Common myeloid progenitor, CD34-positive (primary cell): ENCODE data around the gene ZBED1.

Source experiments
- CTCF ChIA-PET: fragments of 350-600 bp; sonication (Branson Sonifier 250); formaldehyde crosslinking; loops from one replicate; lab custom pipeline; 2021; ENCODE audit warnings: antibody characterized with exemption; lab: Charles Lee
- POLR2A ChIA-PET: fragments of 350-600 bp; sonication (Branson Sonifier 250); formaldehyde crosslinking; loops from one replicate; lab custom pipeline; 2021; ENCODE audit warnings: antibody characterized with exemption; lab: Charles Lee
- DNase-seq, 3 donors: peaks; one replicate each; pipeline versions ENCODE4 v3.0.0 to v3.0.0-alpha.2; 2013
- H3K27ac ChIP-seq, 2 experiments: 1 replicate in 1 of 2; 2 replicates in 1 of 2; pipeline ENCODE4 v1.7.0; 2013; ENCODE audit warnings: inconsistent platforms in 2 of 2, low read length in 2 of 2, mild to moderate bottlenecking in 2 of 2, low read depth in 1 of 2, moderate library complexity in 1 of 2; ENCODE audit not compliant: severe bottlenecking in 2 of 2, insufficient read depth in 1 of 2, poor library complexity in 1 of 2
- H3K27me3 ChIP-seq, 5 experiments: replicated peaks in 2 of 5; 1 replicate in 3 of 5; 2 replicates in 2 of 5; pipeline versions ENCODE4 v1.6.1 to v1.7.0; 2013; ENCODE audit warnings: low read length in 4 of 5, mild to moderate bottlenecking in 2 of 5, moderate library complexity in 2 of 5, inconsistent platforms in 1 of 5; ENCODE audit not compliant: insufficient read depth in 5 of 5, control insufficient read depth in 4 of 5
- H3K36me3 ChIP-seq, 4 experiments: 1 replicate in 2 of 4; 2 replicates in 2 of 4; pipeline versions ENCODE4 v1.6.1 to v1.7.0; 2013; ENCODE audit warnings: low read length in 3 of 4, control low read depth in 1 of 4, mild to moderate bottlenecking in 1 of 4; ENCODE audit not compliant: control insufficient read depth in 4 of 4, insufficient read depth in 4 of 4
- H3K4me1 ChIP-seq, 4 experiments: 1 replicate in 3 of 4; 2 replicates in 1 of 4; pipeline versions ENCODE4 v1.6.1 to v1.7.1; 2013; ENCODE audit warnings: low read length in 3 of 4, mild to moderate bottlenecking in 3 of 4, control low read depth in 1 of 4, inconsistent platforms in 1 of 4, moderate library complexity in 1 of 4; ENCODE audit not compliant: control insufficient read depth in 4 of 4, insufficient read depth in 4 of 4; ENCODE audit errors: control extremely low read depth in 1 of 4
- H3K4me3 ChIP-seq, 7 experiments: 1 replicate in 4 of 7; 2 replicates in 3 of 7; pipeline versions ENCODE4 v1.5.1 to v1.7.0; 2013; ENCODE audit warnings: mild to moderate bottlenecking in 7 of 7, low read length in 6 of 7, moderate library complexity in 6 of 7, inconsistent platforms in 2 of 7, low read depth in 2 of 7, control low read depth in 1 of 7; ENCODE audit not compliant: insufficient read depth in 4 of 7, control insufficient read depth in 1 of 7; ENCODE audit errors: extremely low read depth in 1 of 7
- H3K9me3 ChIP-seq, 5 experiments: 1 replicate in 4 of 5; 2 replicates in 1 of 5; pipeline versions ENCODE4 v1.6.1 to v1.7.1; 2013; ENCODE audit warnings: low read length in 4 of 5, mild to moderate bottlenecking in 2 of 5, inconsistent platforms in 1 of 5, low read depth in 1 of 5, moderate library complexity in 1 of 5; ENCODE audit not compliant: control insufficient read depth in 4 of 5, insufficient read depth in 2 of 5; ENCODE audit errors: control extremely low read depth in 1 of 5
- WGBS: methylation state at CpG from one replicate; pipeline ENCODE4 v1.1.5; 2013; ENCODE audit not compliant: insufficient coverage; 5-methylcytosine and 5-hydroxymethylcytosine counted together

ZBED1 gene

GRCh38 chrX:2487366-2487765 lies 13.4 kb downstream of the ZBED1 start:
- H3K36me3 ChIP-seq: peaks cover 21 to 70% (median 47%) of the 10 kb centered on the region in 4 experiments

GRCh38 chrX:2486476-2487133 lies 14.2 kb downstream of the ZBED1 start:
- peaks cover 21 to 66% (median 44%) of the 10 kb centered on the region in 4 experiments for H3K36me3 ChIP-seq
- H3K27ac ChIP-seq: no peak overlapping the region
- H3K4me3 ChIP-seq: no peak overlapping the region
- H3K9me3 ChIP-seq: no peaks in the 10 kb centered on the region
- DNase-seq: no peak
- no peaks in the 10 kb centered on the region for H3K27me3 ChIP-seq
- WGBS: 96% methylated on average over 29 of the region's 29 CpGs
- H3K4me1 ChIP-seq: no peaks in the 10 kb centered on the region
- ChIA-PET POLR2A (no interaction called here), CTCF (no interaction called here)

More at GRCh38 chrX:2487366-2487765, 13.4 kb downstream of the ZBED1 start:
- Histone ChIP-seq H3K9me3 (no peaks in the 10 kb centered on the region), H3K27me3 (no peaks in the 10 kb centered on the region), H3K27ac (no peak overlapping the region), H3K4me1 (no peaks in the 10 kb centered on the region), H3K4me3 (no peak overlapping the region)
- DNase-seq: no peak
- CTCF ChIA-PET: no interaction called here
- POLR2A ChIA-PET: no interaction called here
- WGBS: 98% methylated on average over 13 of the region's 16 CpGs

DNA sequence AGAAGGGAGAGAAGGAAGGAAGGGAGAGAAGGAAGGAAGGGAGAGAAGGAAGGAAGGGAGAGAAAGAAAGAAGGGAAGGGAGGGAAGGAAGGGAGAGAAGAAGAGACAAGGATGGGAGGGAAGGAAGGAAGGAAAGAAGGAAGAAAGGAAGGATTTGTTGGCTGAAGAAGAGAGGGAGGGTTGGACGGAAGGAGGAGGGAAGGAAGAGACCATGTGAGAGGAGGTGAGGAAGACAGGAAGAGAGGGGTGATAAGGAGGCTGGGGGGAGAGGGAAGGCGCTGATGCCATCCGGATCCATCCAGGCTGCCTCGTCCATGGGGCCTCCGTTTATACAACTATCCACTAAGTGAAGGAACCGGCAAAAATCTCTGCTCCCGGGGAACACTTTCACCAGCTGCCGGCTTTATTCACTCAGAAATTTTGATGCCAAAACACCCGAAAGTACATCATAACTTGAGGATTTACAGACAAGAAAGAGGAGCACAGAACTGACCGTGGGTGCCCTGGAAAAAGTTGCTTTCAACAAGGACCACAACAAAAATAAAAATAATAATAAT lies 14.9 kb downstream of the ZBED1 start:
- H3K36me3 ChIP-seq: peaks cover 16 to 62% (median 43%) of the 10 kb centered on the region in 4 experiments
- CTCF ChIA-PET: no interaction called here
- no peak for DNase-seq
- H3K27ac ChIP-seq: no peak overlapping the region
- no peaks in the 10 kb centered on the region for H3K9me3 ChIP-seq
- H3K4me1 ChIP-seq: no peaks in the 10 kb centered on the region
- no peak overlapping the region for H3K4me3 ChIP-seq
- WGBS: 98% methylated on average over 5 of the region's 10 CpGs
- no peaks in the 10 kb centered on the region for H3K27me3 ChIP-seq
- POLR2A ChIA-PET: no interaction called here

- Histone ChIP-seq H3K27ac (no peak overlapping the region), H3K4me1 (no peaks in the 10 kb centered on the region), H3K9me3 (no peaks in the 10 kb centered on the region), H3K36me3 (peaks cover 16 to 53% (median 35%) of the 10 kb centered on the region in 4 experiments), H3K4me3 (no peak overlapping the region), H3K27me3 (no peaks in the 10 kb centered on the region)
- ChIA-PET CTCF (no interaction called here), POLR2A (no interaction called here)
- 97% methylated on average over 25 of the region's 26 CpGs for WGBS
- no peak for DNase-seq
These were observed 15.8 kb downstream of the ZBED1 start for GRCh38 chrX:2484721-2485648.

GRCh38 chrX:2484256-2484655 lies 16.5 kb downstream of the ZBED1 start:
- no peak for DNase-seq
- H3K9me3 ChIP-seq: no peaks in the 10 kb centered on the region
- peaks cover 13 to 51% (median 28%) of the 10 kb centered on the region in 4 experiments for H3K36me3 ChIP-seq
- no peaks in the 10 kb centered on the region for H3K4me1 ChIP-seq
- no peak overlapping the region for H3K4me3 ChIP-seq
- no peaks in the 10 kb centered on the region for H3K27me3 ChIP-seq
- WGBS: 96% methylated on average over 9 of the region's 12 CpGs
- ChIA-PET POLR2A (no interaction called here), CTCF (no interaction called here)
- no peak overlapping the region for H3K27ac ChIP-seq

DNA sequence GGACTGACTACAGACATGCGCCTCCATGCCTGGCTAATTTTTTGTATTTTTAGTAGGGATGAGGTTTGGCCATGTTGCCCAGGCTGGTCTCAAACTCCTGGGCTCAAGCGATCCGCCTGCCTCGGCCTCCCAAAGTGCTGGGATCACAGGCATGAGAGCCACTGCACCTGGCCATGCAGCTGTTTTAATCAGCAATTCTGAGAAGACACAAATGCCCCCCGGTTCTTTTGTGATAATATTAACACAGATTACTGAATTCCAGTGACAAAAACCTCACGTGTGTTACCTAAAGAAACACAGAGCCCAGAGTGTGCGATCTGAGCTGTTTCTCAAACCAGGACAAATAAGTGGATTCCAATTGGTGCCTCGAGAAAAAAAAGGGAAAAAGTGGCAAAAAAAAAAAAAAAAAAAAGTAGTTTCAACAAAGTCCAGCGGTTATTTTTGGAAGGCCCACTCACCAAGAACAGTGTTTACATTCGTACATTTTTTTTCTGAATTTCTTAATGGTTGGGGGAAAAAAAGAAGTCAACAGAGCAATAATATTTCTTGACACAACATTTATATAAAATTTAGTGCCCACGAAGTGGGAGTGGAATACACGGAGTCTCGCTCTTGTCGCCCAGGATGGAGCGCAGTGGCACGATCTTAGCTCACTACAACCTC lies 17.2 kb downstream of the ZBED1 start:
- Histone ChIP-seq H3K9me3 (no peaks in the 10 kb centered on the region), H3K27me3 (no peaks in the 10 kb centered on the region), H3K36me3 (peaks cover 10 to 46% (median 21%) of the 10 kb centered on the region in 4 experiments), H3K4me1 (no peaks in the 10 kb centered on the region), H3K27ac (no peak overlapping the region), H3K4me3 (no peak overlapping the region)
- CTCF ChIA-PET: no interaction called here
- POLR2A ChIA-PET: no interaction called here
- WGBS: 95% methylated on average over 13 of the region's 16 CpGs
- DNase-seq: no peak
